ENCODE data around the gene C1orf115. TPM values are rescaled to one million over a fixed set of nuclear protein-coding genes. Genes with fewer than 3 reads are reported as not detected.
A peak's percentile ranks its signal among the peaks of the same experiment; 100 is the strongest.

Gene C1orf115, protein sequence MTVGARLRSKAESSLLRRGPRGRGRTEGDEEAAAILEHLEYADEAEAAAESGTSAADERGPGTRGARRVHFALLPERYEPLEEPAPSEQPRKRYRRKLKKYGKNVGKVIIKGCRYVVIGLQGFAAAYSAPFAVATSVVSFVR
- total RNA-seq (0.25 TPM), polyA plus RNA-seq (1 to 10 TPM in 3 of 4 donors, under 1 TPM in 1; 0.30 to 1.8 (median 1.4) TPM)

DNA sequence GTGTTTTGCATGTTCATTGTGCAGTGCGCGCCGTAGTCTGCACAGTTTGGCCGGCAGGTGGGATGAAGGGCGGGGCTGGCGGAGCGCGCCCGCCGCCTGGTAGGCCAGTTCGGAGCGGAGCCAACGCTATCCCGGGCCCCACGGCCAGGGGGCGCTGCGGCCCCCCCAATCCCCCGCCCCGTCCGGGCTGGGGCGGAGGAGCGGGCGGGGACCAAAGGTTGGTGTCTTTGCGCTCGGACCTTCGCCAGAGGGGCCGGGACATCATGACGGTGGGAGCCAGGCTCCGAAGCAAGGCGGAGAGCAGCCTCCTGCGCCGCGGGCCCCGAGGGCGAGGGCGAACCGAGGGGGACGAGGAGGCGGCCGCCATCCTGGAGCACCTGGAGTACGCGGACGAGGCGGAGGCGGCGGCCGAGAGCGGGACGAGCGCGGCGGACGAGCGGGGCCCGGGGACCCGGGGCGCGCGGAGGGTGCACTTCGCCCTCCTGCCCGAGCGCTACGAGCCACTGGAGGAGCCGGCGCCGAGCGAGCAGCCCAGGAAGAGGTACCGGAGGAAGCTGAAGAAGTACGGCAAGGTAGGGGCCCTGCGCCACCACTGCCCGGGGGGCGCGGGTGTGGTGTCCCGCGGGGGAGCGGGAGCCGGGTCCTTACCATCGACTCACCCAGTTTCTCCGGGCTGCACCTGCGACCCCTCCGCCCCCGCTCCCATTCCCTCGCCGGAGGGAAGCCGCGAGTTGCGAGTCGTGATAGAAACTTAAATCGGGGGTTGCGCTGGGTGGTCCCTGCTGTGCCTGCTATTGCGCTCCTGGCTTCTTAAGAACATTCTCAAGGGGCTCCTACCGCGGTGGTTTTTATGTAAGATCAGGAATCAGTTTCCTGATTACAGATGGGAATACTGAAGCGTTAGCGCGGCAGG lies at the start of gene C1orf115:
Gene C1orf115, plus strand, starts transcription at position 224 of the 913 bp plus-strand sequence. Its CDS starts 40 bp downstream, at position 264.
- H3K4me3 ChIP-seq (ENCODE audit: low read depth, low read length) = peak within 1 kb of the TSS; percentile 41
- Mint-ChIP-seq H3K27me3 (peaks cover 12% of the 10 kb centered on the region), H3K4me3 (peak within 1 kb of the TSS; percentile 66 to 83 (median 78)), H3K27ac (no peak within 1 kb of the TSS), H3K9me3 (no peaks in the 10 kb centered on the region), H3K36me3 (no peaks in the 10 kb centered on the region), H3K4me1 (peaks cover 0 to 11% (median 4%) of the 10 kb centered on the region in 4 donors)
- peaks cover 5% of the 10 kb centered on the region for H3K27me3 ChIP-seq (ENCODE audit: control insufficient read depth, insufficient read depth, low read length)
- H3K27ac ChIP-seq (ENCODE audit: insufficient read depth, low read length, poor library complexity, severe bottlenecking) = no peak within 1 kb of the TSS
- no peaks in the 10 kb centered on the region for H3K9me3 ChIP-seq (ENCODE audit: control insufficient read depth in 2 of 2, low read length in 2 of 2)
- H3K4me1 ChIP-seq (ENCODE audit: control insufficient read depth, insufficient read depth, low read length, poor library complexity, severe bottlenecking) = peaks cover 6% of the 10 kb centered on the region
- peak; percentile 38 to 72 (median 68) for DNase-seq
- ATAC-seq (ENCODE audit: low read depth in 2 of 2) = peak; percentile 82 to 91
- no peaks in the 10 kb centered on the region for H3K36me3 ChIP-seq (ENCODE audit: control insufficient read depth, insufficient read depth, low read length)

DNA sequence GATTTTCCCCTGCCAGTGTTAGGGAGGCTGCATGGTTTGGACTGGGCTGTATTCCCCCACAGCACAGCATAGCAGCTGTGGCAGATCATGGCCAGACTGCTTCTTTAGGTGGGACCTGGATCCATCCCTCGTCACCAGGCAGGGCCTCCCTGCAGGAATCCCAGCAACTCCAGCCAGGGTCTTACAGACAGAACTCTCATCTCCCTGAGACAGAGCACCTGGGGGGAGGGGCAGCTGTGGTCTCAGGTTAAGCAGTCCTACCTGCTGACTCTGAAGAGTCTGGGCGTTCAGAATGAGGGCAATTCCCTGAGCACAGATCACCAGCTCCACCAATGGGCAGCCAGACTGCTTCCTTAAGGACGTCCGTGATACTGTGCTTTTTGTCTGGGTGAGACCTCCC lies 47.9 kb upstream of the C1orf115 start:
- no peak overlapping the region for H3K4me3 ChIP-seq (ENCODE audit: low read depth, low read length)
- no peaks in the 10 kb centered on the region for H3K27me3 ChIP-seq (ENCODE audit: control insufficient read depth, insufficient read depth, low read length)
- Mint-ChIP-seq H3K36me3 (no peaks in the 10 kb centered on the region), H3K27ac (no peak overlapping the region), H3K9me3 (peaks cover 0 to 3% (median 0%) of the 10 kb centered on the region in 7 donors), H3K4me3 (no peak overlapping the region), H3K27me3 (no peaks in the 10 kb centered on the region), H3K4me1 (peaks cover 0 to 2% (median 0%) of the 10 kb centered on the region in 4 donors)
- ATAC-seq (ENCODE audit: low read depth in 2 of 2) (no peak), DNase-seq (no peak)
- no peaks in the 10 kb centered on the region for H3K36me3 ChIP-seq (ENCODE audit: control insufficient read depth, insufficient read depth, low read length)
- H3K4me1 ChIP-seq (ENCODE audit: control insufficient read depth, insufficient read depth, low read length, poor library complexity, severe bottlenecking) = no peaks in the 10 kb centered on the region
- no peaks in the 10 kb centered on the region for H3K9me3 ChIP-seq (ENCODE audit: control insufficient read depth in 2 of 2, low read length in 2 of 2)
- H3K27ac ChIP-seq (ENCODE audit: insufficient read depth, low read length, poor library complexity, severe bottlenecking) = no peak overlapping the region

DNA sequence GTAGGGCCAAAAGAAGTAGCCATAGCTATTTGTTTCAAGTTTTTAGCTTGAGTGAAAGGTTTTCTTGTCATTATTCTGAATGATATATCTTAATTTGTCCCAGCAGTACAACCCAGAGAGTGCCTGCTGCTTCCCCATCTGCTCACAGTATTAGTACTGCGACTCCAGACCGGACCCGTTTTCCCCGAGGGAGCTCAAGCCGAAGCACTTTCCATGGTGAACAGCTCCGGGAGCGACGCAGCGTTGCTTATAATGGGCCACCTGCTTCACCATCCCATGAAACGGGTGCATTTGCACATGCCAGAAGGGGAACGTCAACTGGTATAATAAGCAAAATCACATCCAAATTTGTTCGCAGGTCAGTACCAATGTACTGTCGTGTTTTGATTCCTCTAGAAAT lies 37.2 kb upstream of the C1orf115 start:
- Histone ChIP-seq H3K36me3 (ENCODE audit: control insufficient read depth, insufficient read depth, low read length) (no peaks in the 10 kb centered on the region), H3K4me1 (ENCODE audit: control insufficient read depth, insufficient read depth, low read length, poor library complexity, severe bottlenecking) (no peaks in the 10 kb centered on the region), H3K27ac (ENCODE audit: insufficient read depth, low read length, poor library complexity, severe bottlenecking) (no peak overlapping the region), H3K27me3 (ENCODE audit: control insufficient read depth, insufficient read depth, low read length) (peaks cover 2% of the 10 kb centered on the region), H3K4me3 (ENCODE audit: low read depth, low read length) (no peak overlapping the region), H3K9me3 (ENCODE audit: control insufficient read depth in 2 of 2, low read length in 2 of 2) (no peaks in the 10 kb centered on the region)
- DNase-seq = no peak
- Mint-ChIP-seq H3K36me3 (no peaks in the 10 kb centered on the region), H3K27ac (no peak overlapping the region), H3K4me1 (no peaks in the 10 kb centered on the region), H3K9me3 (no peaks in the 10 kb centered on the region), H3K27me3 (no peaks in the 10 kb centered on the region), H3K4me3 (no peak overlapping the region)
- no peak for ATAC-seq (ENCODE audit: low read depth in 2 of 2)

DNA sequence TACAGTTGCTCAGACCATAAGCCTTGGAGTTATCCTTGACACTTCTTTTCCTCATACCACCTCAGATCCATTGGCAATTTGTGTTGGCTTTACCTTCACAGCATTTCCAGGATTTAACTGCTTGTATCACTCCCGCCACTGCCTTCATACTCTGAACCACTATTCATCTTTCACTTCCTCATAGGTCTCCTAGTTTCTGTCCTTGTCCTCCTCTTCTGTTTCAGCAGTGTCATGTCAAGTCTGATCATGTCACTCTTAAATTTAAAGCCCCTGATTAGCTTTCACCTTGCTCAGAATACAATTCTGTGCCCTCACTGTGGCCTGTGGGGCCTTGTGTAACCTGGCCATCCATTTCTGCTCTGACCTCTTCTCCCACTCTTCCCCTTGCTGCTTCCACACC lies 34.7 kb upstream of the C1orf115 start:
- no peaks in the 10 kb centered on the region for H3K4me1 Mint-ChIP-seq
- H3K9me3 Mint-ChIP-seq = no peaks in the 10 kb centered on the region
- no peaks in the 10 kb centered on the region for H3K4me1 ChIP-seq (ENCODE audit: control insufficient read depth, insufficient read depth, low read length, poor library complexity, severe bottlenecking)
- no peak for DNase-seq
- H3K4me3 Mint-ChIP-seq = no peak overlapping the region
- no peaks in the 10 kb centered on the region for H3K27me3 Mint-ChIP-seq
- ATAC-seq (ENCODE audit: low read depth in 2 of 2) = no peak
- H3K36me3 ChIP-seq (ENCODE audit: control insufficient read depth, insufficient read depth, low read length) = no peaks in the 10 kb centered on the region
- H3K36me3 Mint-ChIP-seq = no peaks in the 10 kb centered on the region
- H3K27ac Mint-ChIP-seq = no peak overlapping the region
- no peaks in the 10 kb centered on the region for H3K9me3 ChIP-seq (ENCODE audit: control insufficient read depth in 2 of 2, low read length in 2 of 2)
- H3K27me3 ChIP-seq (ENCODE audit: control insufficient read depth, insufficient read depth, low read length) = peaks cover 2% of the 10 kb centered on the region
- no peak overlapping the region for H3K27ac ChIP-seq (ENCODE audit: insufficient read depth, low read length, poor library complexity, severe bottlenecking)
- no peak overlapping the region for H3K4me3 ChIP-seq (ENCODE audit: low read depth, low read length)

DNA sequence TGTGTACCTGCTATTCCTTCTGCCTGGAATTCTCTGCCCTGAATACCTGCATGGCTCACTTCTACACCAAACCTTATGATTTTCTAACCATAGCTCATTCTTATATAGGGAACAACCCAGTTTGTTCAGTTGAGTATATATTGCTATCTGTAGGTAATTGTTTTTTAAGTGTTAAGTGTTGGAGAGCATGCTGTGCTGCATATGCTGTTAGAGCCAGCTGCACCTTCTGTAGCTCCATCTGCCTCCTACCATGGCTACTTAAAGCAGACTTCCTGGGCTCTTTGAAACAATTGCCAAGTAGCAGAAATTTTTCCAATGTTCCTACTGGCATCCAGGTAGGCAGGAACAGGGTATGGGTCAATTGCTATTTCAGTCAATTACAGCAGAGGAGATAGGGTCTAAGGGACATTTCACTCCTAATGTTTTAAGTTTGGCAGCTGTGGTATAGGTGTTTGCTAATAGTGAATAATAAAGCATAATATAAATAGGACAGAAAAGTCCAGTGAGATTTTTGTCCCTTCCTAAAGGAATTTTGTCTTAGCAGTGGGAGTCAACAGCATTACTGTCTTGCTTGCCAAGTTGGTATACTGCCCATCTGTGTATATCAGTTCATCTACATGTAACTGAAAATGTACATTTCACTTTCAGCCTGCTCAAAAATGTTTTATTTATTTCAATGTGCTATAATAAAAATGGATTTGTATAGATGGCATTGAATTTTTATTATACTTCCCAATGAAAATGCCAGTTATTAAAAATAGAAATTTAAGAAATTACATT lies 34.0 kb upstream of the C1orf115 start:
- no peak overlapping the region for H3K4me3 ChIP-seq (ENCODE audit: low read depth, low read length)
- H3K27me3 Mint-ChIP-seq = no peaks in the 10 kb centered on the region
- DNase-seq = no peak

DNA sequence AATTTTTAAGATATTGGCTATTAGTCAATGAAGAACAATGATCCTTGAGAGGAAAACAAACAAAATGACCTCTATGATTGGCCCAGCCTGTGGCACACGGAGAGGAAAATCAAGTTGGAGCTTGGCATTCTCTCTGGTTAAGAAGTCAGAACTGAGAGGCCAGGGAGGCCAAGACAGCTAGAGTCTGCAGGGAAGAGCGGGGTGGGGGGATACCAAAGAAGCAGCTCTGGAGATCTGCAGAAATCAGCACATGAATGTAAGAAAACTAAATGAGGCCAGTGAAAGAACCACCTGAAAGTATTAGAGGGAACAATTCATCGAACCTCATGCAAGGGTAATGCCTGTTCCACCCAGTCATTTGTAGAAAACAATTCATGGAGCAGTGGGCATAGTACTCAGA lies 23.8 kb upstream of the C1orf115 start:
- peaks cover 0 to 8% (median 3%) of the 10 kb centered on the region in 7 donors for H3K9me3 Mint-ChIP-seq

More for the DNA sequence above, 34.0 kb upstream of the C1orf115 start:
- Mint-ChIP-seq H3K4me3 (no peak overlapping the region), H3K4me1 (no peaks in the 10 kb centered on the region), H3K36me3 (no peaks in the 10 kb centered on the region), H3K27ac (no peak overlapping the region), H3K9me3 (no peaks in the 10 kb centered on the region)
- H3K27ac ChIP-seq (ENCODE audit: insufficient read depth, low read length, poor library complexity, severe bottlenecking) = no peak overlapping the region
- peaks cover 4% of the 10 kb centered on the region for H3K27me3 ChIP-seq (ENCODE audit: control insufficient read depth, insufficient read depth, low read length)
- no peaks in the 10 kb centered on the region for H3K36me3 ChIP-seq (ENCODE audit: control insufficient read depth, insufficient read depth, low read length)
- H3K9me3 ChIP-seq (ENCODE audit: control insufficient read depth in 2 of 2, low read length in 2 of 2) = no peaks in the 10 kb centered on the region
- ATAC-seq (ENCODE audit: low read depth in 2 of 2) = no peak
- no peaks in the 10 kb centered on the region for H3K4me1 ChIP-seq (ENCODE audit: control insufficient read depth, insufficient read depth, low read length, poor library complexity, severe bottlenecking)

DNA sequence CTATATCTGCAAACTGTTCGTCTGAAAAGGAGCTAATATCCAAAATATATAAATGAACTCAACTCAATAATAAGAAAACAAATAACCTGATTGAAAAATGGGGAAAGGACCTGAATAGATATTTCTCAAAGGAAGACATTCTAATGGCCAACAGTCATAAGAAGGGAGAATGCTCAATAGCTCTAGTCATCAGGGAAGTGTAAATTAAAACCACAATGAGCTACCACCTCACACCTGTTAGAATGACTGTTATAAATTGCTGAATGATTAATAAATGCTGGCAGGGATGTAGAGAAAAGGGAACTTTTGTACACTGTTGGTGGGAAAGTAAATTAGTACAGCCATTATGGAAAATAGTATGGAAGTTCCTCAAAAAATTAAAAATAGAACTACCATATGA lies 21.2 kb upstream of the C1orf115 start:
- Mint-ChIP-seq H3K9me3 (peaks cover 0 to 8% (median 3%) of the 10 kb centered on the region in 7 donors), H3K27me3 (peaks cover 6% of the 10 kb centered on the region), H3K36me3 (no peaks in the 10 kb centered on the region), H3K4me1 (no peaks in the 10 kb centered on the region), H3K4me3 (no peak overlapping the region), H3K27ac (no peak overlapping the region)
- H3K4me3 ChIP-seq (ENCODE audit: low read depth, low read length) = no peak overlapping the region
- no peaks in the 10 kb centered on the region for H3K4me1 ChIP-seq (ENCODE audit: control insufficient read depth, insufficient read depth, low read length, poor library complexity, severe bottlenecking)
- H3K36me3 ChIP-seq (ENCODE audit: control insufficient read depth, insufficient read depth, low read length) = no peaks in the 10 kb centered on the region
- H3K27ac ChIP-seq (ENCODE audit: insufficient read depth, low read length, poor library complexity, severe bottlenecking) = no peak overlapping the region
- peaks cover 2% of the 10 kb centered on the region for H3K27me3 ChIP-seq (ENCODE audit: control insufficient read depth, insufficient read depth, low read length)
- H3K9me3 ChIP-seq (ENCODE audit: control insufficient read depth in 2 of 2, low read length in 2 of 2) = no peaks in the 10 kb centered on the region
- DNase-seq (no peak), ATAC-seq (ENCODE audit: low read depth in 2 of 2) (no peak)

More for the DNA sequence above, 23.8 kb upstream of the C1orf115 start:
- ATAC-seq (ENCODE audit: low read depth in 2 of 2) (no peak), DNase-seq (no peak)
- H3K4me3 ChIP-seq (ENCODE audit: low read depth, low read length) = no peak overlapping the region
- H3K4me1 Mint-ChIP-seq = no peaks in the 10 kb centered on the region
- no peaks in the 10 kb centered on the region for H3K36me3 Mint-ChIP-seq
- H3K27ac Mint-ChIP-seq = peak overlapping the region in 1 of 3 donors; percentile 58
- H3K27me3 ChIP-seq (ENCODE audit: control insufficient read depth, insufficient read depth, low read length) = peaks cover 2% of the 10 kb centered on the region
- H3K36me3 ChIP-seq (ENCODE audit: control insufficient read depth, insufficient read depth, low read length) = no peaks in the 10 kb centered on the region
- H3K9me3 ChIP-seq (ENCODE audit: control insufficient read depth in 2 of 2, low read length in 2 of 2) = peaks cover 0 to 1% of the 10 kb centered on the region in 2 experiments
- H3K4me1 ChIP-seq (ENCODE audit: control insufficient read depth, insufficient read depth, low read length, poor library complexity, severe bottlenecking) = no peaks in the 10 kb centered on the region
- no peak overlapping the region for H3K27ac ChIP-seq (ENCODE audit: insufficient read depth, low read length, poor library complexity, severe bottlenecking)
- peaks cover 9% of the 10 kb centered on the region for H3K27me3 Mint-ChIP-seq
- no peak overlapping the region for H3K4me3 Mint-ChIP-seq

All from CD4-positive, CD25-positive, alpha-beta regulatory T cell (primary cell).